GM12878 (cell line): ENCODE results near the gene AIP. TPM values are rescaled to one million over a fixed set of nuclear protein-coding genes. Genes with fewer than 3 reads are reported as not detected.

ENCODE experiments used
- ATAC-seq: fragments of 200-7000 bp; cut with Tn5 transposase; 3 replicates; pipeline ENCODE4 v1.9.1; 2020; ENCODE audit warnings: mild to moderate bottlenecking, moderate library complexity
- BruUV-seq: library from RNA; stranded (reverse); fragments of 400-500 nt; replicated peaks from 2 replicates; lab custom pipeline; 2021; lab: Mats Ljungman, UMichigan
- CTCF ChIA-PET: fragments of 300-600 bp; sonication (Branson Sonifier 250); formaldehyde crosslinking; extraction: SDS; loops from one replicate; lab custom pipeline; 2021; ENCODE audit warnings: inconsistent platforms; lab: Yijun Ruan, JAX
- POLR2A ChIA-PET: fragments of 350-600 bp; formaldehyde crosslinking; extraction: SDS; loops from one replicate; lab custom pipeline; 2021; ENCODE audit warnings: inconsistent platforms; lab: Charles Lee
- RAD21 ChIA-PET: fragments of 300-600 bp; sonication (Branson Sonifier 250); formaldehyde crosslinking; loops from one replicate; lab custom pipeline; 2023; ENCODE audit warnings: antibody characterized with exemption; ENCODE audit not compliant: unreplicated experiment; lab: Charles Lee
- SMC1A ChIA-PET: fragments of 300-600 bp; sonication (Branson Sonifier 250); formaldehyde crosslinking; loops from one replicate; lab custom pipeline; 2023; ENCODE audit not compliant: unreplicated experiment, uncharacterized antibody; lab: Charles Lee
- DNase-seq: peaks from one replicate; pipeline ENCODE4 v3.0.0-alpha.2; 2011; ENCODE audit warnings: low read depth, low spot score
- FAIRE-seq: peaks from 3 replicates; lab custom pipeline; 2011; peaks lifted over from hg19 to GRCh38; lab: Jason Lieb, UNC
- H2AFZ ChIP-seq: 2 replicates; pipeline ENCODE4 v1.6.0; 2011; ENCODE audit warnings: low read depth, low read length, control low read depth; ENCODE audit not compliant: control insufficient read depth
- H3K27ac ChIP-seq: 2 replicates; pipeline ENCODE4 v1.5.1; 2011; ENCODE audit warnings: control low read depth; ENCODE audit not compliant: control insufficient read depth, insufficient read depth
- H3K27me3 ChIP-seq, 2 experiments: replicated peaks in 1 of 2; 2 replicates each; pipeline versions ENCODE4 v1.6.0 to v1.6.1; 2011; ENCODE audit warnings: low read length in 1 of 2; ENCODE audit not compliant: control insufficient read depth in 2 of 2, insufficient read depth in 2 of 2
- H3K36me3 ChIP-seq, 2 experiments: 2 replicates each; pipeline ENCODE4 v1.5.1; 2011; ENCODE audit warnings: low read length in 1 of 2; ENCODE audit not compliant: control insufficient read depth in 2 of 2, insufficient read depth in 2 of 2
- H3K4me1 ChIP-seq: 2 replicates; pipeline ENCODE4 v1.6.1; 2011; ENCODE audit warnings: mild to moderate bottlenecking, low read length, moderate library complexity, mixed read lengths; ENCODE audit not compliant: control insufficient read depth, insufficient read depth
- H3K4me2 ChIP-seq: 2 replicates; pipeline ENCODE4 v1.6.0; 2011; ENCODE audit warnings: control low read depth; ENCODE audit not compliant: control insufficient read depth, insufficient read depth
- H3K4me3 ChIP-seq: fragments of 200-600 bp; sonication (generic); 2 replicates; pipeline ENCODE4 v1.5.1; 2016
- H3K79me2 ChIP-seq: 2 replicates; pipeline ENCODE4 v1.6.0; 2011; ENCODE audit warnings: low read length; ENCODE audit not compliant: control insufficient read depth, insufficient read depth
- H3K9ac ChIP-seq: 2 replicates; pipeline ENCODE4 v1.8.0; 2011; ENCODE audit warnings: low read length, control low read depth, mixed read lengths; ENCODE audit not compliant: control insufficient read depth, insufficient read depth
- H3K9me3 ChIP-seq: replicated peaks from 3 replicates; pipeline ENCODE4 v1.5.1; 2011; ENCODE audit warnings: mild to moderate bottlenecking, low read length; ENCODE audit not compliant: control insufficient read depth, insufficient read depth
- H4K20me1 ChIP-seq: 2 replicates; pipeline ENCODE4 v1.6.0; 2011; ENCODE audit not compliant: control insufficient read depth, insufficient read depth
- EP300 ChIP-seq, 2 experiments: fragments of 150-350 bp in 1 of 2; IDR thresholded peaks; 2 replicates each; pipeline ENCODE4 v1.6.1; 2011 to 2012; ENCODE audit warnings: low read depth in 2 of 2, low read length in 2 of 2, borderline replicate concordance in 1 of 2, improper control_type of control experiment in 1 of 2, inconsistent platforms in 1 of 2; ENCODE audit not compliant: control insufficient read depth in 1 of 2
- EZH2 ChIP-seq: IDR thresholded peaks from 2 replicates; pipeline ENCODE4 v1.6.1; 2012; ENCODE audit warnings: low read depth, mild to moderate bottlenecking, control low read depth, inconsistent platforms, low read length, borderline replicate concordance; ENCODE audit not compliant: control insufficient read depth
- MLLT1 ChIP-seq: fragments of 450-650 bp; IDR thresholded peaks from 2 replicates; pipeline ENCODE4 v1.6.1; 2016; ENCODE audit warnings: mild to moderate bottlenecking
- NFXL1 ChIP-seq: fragments of 450-650 bp; IDR thresholded peaks from 2 replicates; pipeline ENCODE4 v1.6.1; 2017; ENCODE audit warnings: antibody characterized with exemption, mild to moderate bottlenecking, borderline replicate concordance
- RUNX3 ChIP-seq: IDR thresholded peaks from 2 replicates; pipeline ENCODE4 v1.6.1; 2012; ENCODE audit warnings: low read length, inconsistent platforms
- SMARCA5 ChIP-seq: fragments of 450-650 bp; IDR thresholded peaks from 2 replicates; pipeline ENCODE4 v1.6.1; 2017; ENCODE audit warnings: mild to moderate bottlenecking
- SP1 ChIP-seq: IDR thresholded peaks from one replicate; pipeline ENCODE4 v1.6.1; 2011; ENCODE audit warnings: low read depth, low read length
- TCF3 ChIP-seq: IDR thresholded peaks from 2 replicates; pipeline ENCODE4 v1.6.1; 2012; ENCODE audit warnings: low read depth, mild to moderate bottlenecking, low read length, borderline replicate concordance; ENCODE audit not compliant: insufficient read depth
- ZNF592 ChIP-seq: fragments of 450-650 bp; IDR thresholded peaks from 2 replicates; pipeline ENCODE4 v1.6.1; 2017; ENCODE audit warnings: mild to moderate bottlenecking, moderate library complexity
- WGBS: methylation state at CpG from one replicate; pipeline ENCODE4 v1.1.6; 2016; ENCODE audit warnings: low lambda C conversion rate; ENCODE audit not compliant: insufficient replicate concordance, insufficient coverage; ENCODE audit errors: missing lambda C conversion rate; 5-methylcytosine and 5-hydroxymethylcytosine counted together
- in situ Hi-C: fragments of 300-500 bp; cut with MboI; formaldehyde crosslinking; loops from 9 replicates; pipeline ENCODE4 v1.14.3; 2018; ENCODE audit warnings: mixed read lengths
- intact Hi-C: fragments of 100-400 bp; cut with micrococcal nuclease; formaldehyde crosslinking; loops from one replicate; pipeline ENCODE4 v1.14.2; 2022; ENCODE audit not compliant: unreplicated experiment
- polyA plus RNA-seq, 11 experiments: library from polyadenylated mRNA; depleted of rRNA in 4 of 11; unstranded in 6 of 11; stranded (reverse) in 5 of 11; fragments of >200 nt; fragmentation: Nextera tagmentation in 4 of 11; fragmentation: Illumina TruSeq in 1 of 11; extraction: Ambion mirVana in 4 of 11; extraction: Trizol in 1 of 11; gene quantifications; 1 replicate in 1 of 11; 2 replicates in 10 of 11; pipeline versions ENCODE4 v1.2.1 to v1.2.3, GENCODE V29; 2011 to 2016; ENCODE audit warnings: inconsistent platforms in 2 of 11, missing spikeins in 2 of 11, low read depth in 1 of 11
- total RNA-seq, 4 experiments: library from RNA; depleted of rRNA in 3 of 4; stranded (reverse); fragments of >200 nt in 3 of 4; fragmentation: Illumina TruSeq in 1 of 4; extraction: Trizol in 1 of 4; gene quantifications; 2 replicates each; pipeline versions ENCODE4 v1.2.1 to v1.2.3, GENCODE V29; 2013 to 2021
- TF ChIP-seq, protein P1 (sequence below): fragments of 450-650 bp; IDR thresholded peaks from 2 replicates; pipeline ENCODE4 v1.6.1; 2018; ENCODE audit warnings: borderline replicate concordance, mild to moderate bottlenecking; ENCODE audit not compliant: partially characterized antibody
- TF ChIP-seq, protein P2 (sequence below): fragments of 450-650 bp; conservative IDR thresholded peaks from 2 replicates; pipeline ENCODE4 v1.6.1; 2017; ENCODE audit warnings: mild to moderate bottlenecking, moderate library complexity

The AIP gene
- total and polyA plus RNA-seq, 10 of the 15 experiments (the other 5 are each of a cell fraction or from before 2014, with no cell fraction given): 12.6 to 164 (median 104) TPM

- peak within 1 kb of the TSS; percentile 82 for H3K4me3 ChIP-seq
- in situ Hi-C loops: no loop called here
- TF ChIP-seq SP1: peak; percentile 99
- TF ChIP-seq SMARCA5: peak; percentile 78; the same call in 1 of the 2 replicates
- TF ChIP-seq, protein P1, sequence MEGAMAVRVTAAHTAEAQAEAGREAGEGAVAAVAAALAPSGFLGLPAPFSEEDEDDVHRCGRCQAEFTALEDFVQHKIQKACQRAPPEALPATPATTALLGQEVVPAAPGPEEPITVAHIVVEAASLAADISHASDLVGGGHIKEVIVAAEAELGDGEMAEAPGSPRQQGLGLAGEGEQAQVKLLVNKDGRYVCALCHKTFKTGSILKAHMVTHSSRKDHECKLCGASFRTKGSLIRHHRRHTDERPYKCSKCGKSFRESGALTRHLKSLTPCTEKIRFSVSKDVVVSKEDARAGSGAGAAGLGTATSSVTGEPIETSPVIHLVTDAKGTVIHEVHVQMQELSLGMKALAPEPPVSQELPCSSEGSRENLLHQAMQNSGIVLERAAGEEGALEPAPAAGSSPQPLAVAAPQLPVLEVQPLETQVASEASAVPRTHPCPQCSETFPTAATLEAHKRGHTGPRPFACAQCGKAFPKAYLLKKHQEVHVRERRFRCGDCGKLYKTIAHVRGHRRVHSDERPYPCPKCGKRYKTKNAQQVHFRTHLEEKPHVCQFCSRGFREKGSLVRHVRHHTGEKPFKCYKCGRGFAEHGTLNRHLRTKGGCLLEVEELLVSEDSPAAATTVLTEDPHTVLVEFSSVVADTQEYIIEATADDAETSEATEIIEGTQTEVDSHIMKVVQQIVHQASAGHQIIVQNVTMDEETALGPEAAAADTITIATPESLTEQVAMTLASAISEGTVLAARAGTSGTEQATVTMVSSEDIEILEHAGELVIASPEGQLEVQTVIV: peak; percentile 82
- no peak for TF ChIP-seq NFXL1
- no peak for TF ChIP-seq ZNF592
- TF ChIP-seq TCF3: 0 out of 2 replicates have a peak, but pooled peaks have one; percentile 18
- no peak for TF ChIP-seq RUNX3
- TF ChIP-seq, protein P2, sequence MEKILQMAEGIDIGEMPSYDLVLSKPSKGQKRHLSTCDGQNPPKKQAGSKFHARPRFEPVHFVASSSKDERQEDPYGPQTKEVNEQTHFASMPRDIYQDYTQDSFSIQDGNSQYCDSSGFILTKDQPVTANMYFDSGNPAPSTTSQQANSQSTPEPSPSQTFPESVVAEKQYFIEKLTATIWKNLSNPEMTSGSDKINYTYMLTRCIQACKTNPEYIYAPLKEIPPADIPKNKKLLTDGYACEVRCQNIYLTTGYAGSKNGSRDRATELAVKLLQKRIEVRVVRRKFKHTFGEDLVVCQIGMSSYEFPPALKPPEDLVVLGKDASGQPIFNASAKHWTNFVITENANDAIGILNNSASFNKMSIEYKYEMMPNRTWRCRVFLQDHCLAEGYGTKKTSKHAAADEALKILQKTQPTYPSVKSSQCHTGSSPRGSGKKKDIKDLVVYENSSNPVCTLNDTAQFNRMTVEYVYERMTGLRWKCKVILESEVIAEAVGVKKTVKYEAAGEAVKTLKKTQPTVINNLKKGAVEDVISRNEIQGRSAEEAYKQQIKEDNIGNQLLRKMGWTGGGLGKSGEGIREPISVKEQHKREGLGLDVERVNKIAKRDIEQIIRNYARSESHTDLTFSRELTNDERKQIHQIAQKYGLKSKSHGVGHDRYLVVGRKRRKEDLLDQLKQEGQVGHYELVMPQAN: peak; percentile 83
- TF ChIP-seq EP300 (IDR thresholded peaks at IDR 0.05; ENCODE audit: borderline replicate concordance in 1 of 2, control insufficient read depth in 1 of 2, low read depth in 2 of 2, low read length in 2 of 2): no peak
- no peak for TF ChIP-seq EZH2
- TF ChIP-seq MLLT1: no peak
These were observed 25.1 kb downstream of the AIP start, which contains the start of gene CDK2AP2 for GRCh38 chr11:67507864-67508485. TSS of gene CDK2AP2 (minus strand) at chr11:67508162. CDS start at chr11:67508082, 80 bp downstream.

More at GRCh38 chr11:67507864-67508485, 25.1 kb downstream of the AIP start, which contains the start of gene CDK2AP2:
- H3K27me3 ChIP-seq: no peaks in the 10 kb centered on the region; a peak in 1 of 4 replicates
- BruUV-seq: no TSS peak
- POLR2A ChIA-PET: interaction anchor here (1.2 kb wide), 1 partner anchor 70 kb away, joined by 4 read pairs; the partner anchor contains the start of gene PTPRCAP
- no peaks in the 10 kb centered on the region for H3K36me3 ChIP-seq
- peaks cover 32% of the 10 kb centered on the region for H3K79me2 ChIP-seq
- H3K9ac ChIP-seq: peak within 1 kb of the TSS; percentile 79
- no peaks in the 10 kb centered on the region for H4K20me1 ChIP-seq
- peak within 1 kb of the TSS; percentile 99 for H2AFZ ChIP-seq
- peak within 1 kb of the TSS; percentile 94 for H3K27ac ChIP-seq
- ATAC-seq (peak; percentile 86), DNase-seq (peak; percentile 99), FAIRE-seq (peak; percentile 89)
- under 1% methylated on average over 56 of the region's 57 CpGs for WGBS
- CTCF ChIA-PET: interaction anchor here (0.5 to 1.5 kb wide), 5 partner anchors 70 to 122 kb away, joined by 3 to 7 read pairs (median 3); partner anchors contain the start of genes PPP1CA, PTPRCAP and RAD9A
- H3K4me2 ChIP-seq: peak within 1 kb of the TSS; percentile 99
- intact Hi-C loops: loop anchor here (2.0 to 5.0 kb wide), 5 partner anchors 21 to 151 kb away; partner anchors contain the start of gene PTPRCAP
- no peaks in the 10 kb centered on the region for H3K9me3 ChIP-seq
- peaks cover 27% of the 10 kb centered on the region for H3K4me1 ChIP-seq
- RAD21 ChIA-PET: interaction anchor here (1.1 to 1.2 kb wide), 5 partner anchors 40 to 151 kb away, joined by 3 to 5 read pairs (median 4); partner anchors contain the start of genes PPP1CA, RAD9A and TBC1D10C
- SMC1A ChIA-PET: interaction anchor here (0.8 kb wide), 1 partner anchor 106 kb away, joined by 4 read pairs; the partner anchor contains the start of gene PPP1CA
